K562 (cell line): ENCODE data around the gene EFNA2. TPM values are rescaled to one million over a fixed set of nuclear protein-coding genes. Genes with fewer than 3 reads are reported as not detected.

ENCODE experiments used
- ARID4B ChIP-seq: sonication (generic); formaldehyde crosslinking; IDR thresholded peaks from 2 replicates; pipeline ENCODE4 v1.8.0; 2022; ENCODE audit warnings: mild to moderate bottlenecking, missing genetic modification reagents
- CBFB ChIP-seq: sonication (generic); formaldehyde crosslinking; IDR thresholded peaks from 2 replicates; pipeline ENCODE4 v1.4.0; 2020; ENCODE audit warnings: mild to moderate bottlenecking, missing genetic modification reagents
- EHMT2 ChIP-seq: fragments of 450-650 bp; IDR thresholded peaks from 2 replicates; pipeline ENCODE4 v1.6.1; 2018; ENCODE audit warnings: antibody characterized with exemption
- IRF2 ChIP-seq: sonication (generic); formaldehyde crosslinking; IDR thresholded peaks from 2 replicates; pipeline ENCODE4 v1.8.1; 2022; ENCODE audit warnings: mild to moderate bottlenecking, missing genetic modification reagents
- MTA3 ChIP-seq: fragments of 450-650 bp; formaldehyde crosslinking; IDR thresholded peaks from 2 replicates; pipeline ENCODE4 v1.6.1; 2017; ENCODE audit warnings: mild to moderate bottlenecking, borderline replicate concordance
- SMARCA4 ChIP-seq: fragments of 450-650 bp; IDR thresholded peaks from 2 replicates; pipeline ENCODE4 v1.6.1; 2016
- YY1 ChIP-seq, 3 experiments: IDR thresholded peaks; 2 replicates each; pipeline ENCODE4 v1.6.1; 2011; ENCODE audit warnings: low read length in 2 of 3, mild to moderate bottlenecking in 2 of 3, moderate library complexity in 2 of 3, borderline replicate concordance in 1 of 3, control low read depth in 1 of 3, low read depth in 1 of 3; ENCODE audit not compliant: insufficient read depth in 3 of 3, insufficient replicate concordance in 2 of 3, control insufficient read depth in 1 of 3, insufficient read length in 1 of 3; ENCODE audit errors: extremely low read depth in 1 of 3
- ZBTB1 ChIP-seq: sonication (generic); formaldehyde crosslinking; IDR thresholded peaks from 2 replicates; pipeline ENCODE4 v1.8.1; 2023; ENCODE audit warnings: missing genetic modification reagents, low read depth, mild to moderate bottlenecking, borderline replicate concordance
- ZNF449 ChIP-seq: fragments of 250-450 bp; sonication (Bioruptor Pico); IDR thresholded peaks from 2 replicates; pipeline ENCODE4 v1.8.0; 2022; ENCODE audit warnings: moderate library complexity, mild to moderate bottlenecking, inconsistent platforms
- polyA plus RNA-seq, 8 experiments: library from polyadenylated mRNA; depleted of rRNA in 4 of 8; stranded (reverse) in 5 of 8; unstranded in 3 of 8; fragments of >200 nt; fragmentation: Nextera tagmentation in 2 of 8; fragmentation: Illumina TruSeq in 1 of 8; extraction: Ambion mirVana in 2 of 8; extraction: Trizol in 1 of 8; gene quantifications; 2 replicates each; pipeline versions ENCODE4 v1.2.1 to v1.2.3, GENCODE V29; 2011 to 2014; ENCODE audit warnings: inconsistent platforms in 1 of 8, missing spikeins in 1 of 8
- total RNA-seq, 7 experiments: library from RNA; depleted of rRNA in 6 of 7; stranded (reverse); fragments of >200 nt in 6 of 7; fragmentation: Illumina TruSeq in 2 of 7; extraction: Trizol in 2 of 7; gene quantifications; 2 replicates each; pipeline versions ENCODE4 v1.2.1 to v1.2.3, GENCODE V29; 2011 to 2021; ENCODE audit warnings: low replicate concordance in 1 of 7
- TF ChIP-seq, protein P1 (sequence below): fragments of 450-650 bp; IDR thresholded peaks from 2 replicates; pipeline ENCODE4 v1.6.1; 2016; ENCODE audit warnings: low read depth
- TF ChIP-seq, protein P2 (sequence below): fragments of 250-450 bp; sonication (Bioruptor Pico); IDR thresholded peaks from 2 replicates; pipeline ENCODE4 v1.4.0; 2020; ENCODE audit warnings: mild to moderate bottlenecking

Gene EFNA2
- total and polyA plus RNA-seq, 9 of the 15 experiments (the other 6 are each of a cell fraction or from before 2014, with no cell fraction given) = 0.11 to 0.44 (median 0.15) TPM; not detected in 6

DNA sequence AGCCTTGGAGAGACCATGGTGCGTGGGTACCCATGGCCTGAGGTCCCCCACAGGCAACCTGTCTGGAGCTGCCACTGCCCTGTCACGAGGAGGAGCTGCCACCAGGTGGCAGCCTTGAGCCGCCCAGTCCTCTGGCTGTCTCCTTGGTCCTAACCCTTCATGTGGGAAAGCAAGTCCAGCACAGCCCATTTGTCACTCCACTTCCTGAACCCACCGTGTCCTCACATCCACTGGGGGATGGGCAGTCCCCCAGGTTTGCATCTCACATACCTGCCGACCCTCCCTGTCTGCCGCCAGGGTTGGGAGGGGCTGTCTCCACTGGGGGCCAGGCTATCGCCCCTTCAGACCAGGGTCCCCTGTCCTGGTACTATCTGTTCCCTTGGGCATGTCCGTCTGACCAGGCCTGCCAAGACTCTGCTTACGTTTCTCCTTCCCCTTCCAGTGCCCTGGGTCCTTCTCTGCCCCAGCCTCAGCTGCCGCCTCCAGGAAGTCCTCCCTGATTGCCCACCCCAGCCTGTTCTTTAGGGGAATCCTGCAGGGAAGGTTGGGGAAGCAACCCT, 5.8 kb upstream of the EFNA2 start (continued):
- TF ChIP-seq, protein P1, sequence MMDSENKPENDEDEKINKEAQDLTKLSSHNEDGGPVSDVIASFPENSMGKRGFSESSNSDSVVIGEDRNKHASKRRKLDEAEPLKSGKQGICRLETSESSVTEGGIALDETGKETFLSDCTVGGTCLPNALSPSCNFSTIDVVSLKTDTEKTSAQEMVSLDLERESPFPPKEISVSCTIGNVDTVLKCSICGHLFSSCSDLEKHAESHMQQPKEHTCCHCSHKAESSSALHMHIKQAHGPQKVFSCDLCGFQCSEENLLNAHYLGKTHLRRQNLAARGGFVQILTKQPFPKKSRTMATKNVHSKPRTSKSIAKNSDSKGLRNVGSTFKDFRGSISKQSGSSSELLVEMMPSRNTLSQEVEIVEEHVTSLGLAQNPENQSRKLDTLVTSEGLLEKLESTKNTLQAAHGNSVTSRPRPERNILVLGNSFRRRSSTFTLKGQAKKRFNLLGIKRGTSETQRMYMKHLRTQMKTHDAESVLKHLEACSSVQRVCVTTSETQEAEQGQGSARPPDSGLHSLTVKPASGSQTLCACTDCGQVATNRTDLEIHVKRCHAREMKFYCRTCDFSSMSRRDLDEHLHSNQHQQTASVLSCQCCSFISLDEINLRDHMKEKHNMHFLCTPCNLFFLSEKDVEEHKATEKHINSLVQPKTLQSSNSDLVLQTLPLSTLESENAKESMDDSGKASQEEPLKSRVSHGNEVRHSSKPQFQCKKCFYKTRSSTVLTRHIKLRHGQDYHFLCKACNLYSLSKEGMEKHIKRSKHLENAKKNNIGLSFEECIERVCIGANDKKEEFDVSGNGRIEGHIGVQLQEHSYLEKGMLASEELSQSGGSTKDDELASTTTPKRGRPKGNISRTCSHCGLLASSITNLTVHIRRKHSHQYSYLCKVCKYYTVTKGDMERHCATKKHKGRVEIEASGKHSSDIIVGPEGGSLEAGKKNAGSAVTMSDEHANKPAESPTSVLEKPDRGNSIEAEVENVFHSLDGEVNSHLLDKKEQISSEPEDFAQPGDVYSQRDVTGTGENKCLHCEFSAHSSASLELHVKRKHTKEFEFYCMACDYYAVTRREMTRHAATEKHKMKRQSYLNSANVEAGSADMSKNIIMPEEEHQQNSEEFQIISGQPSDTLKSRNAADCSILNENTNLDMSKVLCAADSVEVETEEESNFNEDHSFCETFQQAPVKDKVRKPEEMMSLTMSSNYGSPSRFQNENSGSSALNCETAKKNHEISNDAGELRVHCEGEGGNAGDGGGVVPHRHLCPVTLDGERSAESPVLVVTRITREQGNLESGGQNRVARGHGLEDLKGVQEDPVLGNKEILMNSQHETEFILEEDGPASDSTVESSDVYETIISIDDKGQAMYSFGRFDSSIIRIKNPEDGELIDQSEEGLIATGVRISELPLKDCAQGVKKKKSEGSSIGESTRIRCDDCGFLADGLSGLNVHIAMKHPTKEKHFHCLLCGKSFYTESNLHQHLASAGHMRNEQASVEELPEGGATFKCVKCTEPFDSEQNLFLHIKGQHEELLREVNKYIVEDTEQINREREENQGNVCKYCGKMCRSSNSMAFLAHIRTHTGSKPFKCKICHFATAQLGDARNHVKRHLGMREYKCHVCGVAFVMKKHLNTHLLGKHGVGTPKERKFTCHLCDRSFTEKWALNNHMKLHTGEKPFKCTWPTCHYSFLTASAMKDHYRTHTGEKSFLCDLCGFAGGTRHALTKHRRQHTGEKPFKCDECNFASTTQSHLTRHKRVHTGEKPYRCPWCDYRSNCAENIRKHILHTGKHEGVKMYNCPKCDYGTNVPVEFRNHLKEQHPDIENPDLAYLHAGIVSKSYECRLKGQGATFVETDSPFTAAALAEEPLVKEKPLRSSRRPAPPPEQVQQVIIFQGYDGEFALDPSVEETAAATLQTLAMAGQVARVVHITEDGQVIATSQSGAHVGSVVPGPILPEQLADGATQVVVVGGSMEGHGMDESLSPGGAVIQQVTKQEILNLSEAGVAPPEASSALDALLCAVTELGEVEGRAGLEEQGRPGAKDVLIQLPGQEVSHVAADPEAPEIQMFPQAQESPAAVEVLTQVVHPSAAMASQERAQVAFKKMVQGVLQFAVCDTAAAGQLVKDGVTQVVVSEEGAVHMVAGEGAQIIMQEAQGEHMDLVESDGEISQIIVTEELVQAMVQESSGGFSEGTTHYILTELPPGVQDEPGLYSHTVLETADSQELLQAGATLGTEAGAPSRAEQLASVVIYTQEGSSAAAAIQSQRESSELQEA = no peak
- TF ChIP-seq CBFB (CRISPR knock-in tag) = no peak
- TF ChIP-seq ZBTB1 = no peak
- TF ChIP-seq YY1 (IDR thresholded peaks at IDR 0.05; ENCODE audit: borderline replicate concordance in 1 of 3, control insufficient read depth in 1 of 3, extremely low read depth in 1 of 3, insufficient read depth in 3 of 3, insufficient read length in 1 of 3, insufficient replicate concordance in 2 of 3, low read depth in 1 of 3, low read length in 2 of 3) = peak in 1 of 3 experiments; percentile 52
- TF ChIP-seq EHMT2 = no peak
- TF ChIP-seq IRF2 (CRISPR knock-in tag) = no peak
- no peak for TF ChIP-seq ZNF449
- TF ChIP-seq, protein P2, sequence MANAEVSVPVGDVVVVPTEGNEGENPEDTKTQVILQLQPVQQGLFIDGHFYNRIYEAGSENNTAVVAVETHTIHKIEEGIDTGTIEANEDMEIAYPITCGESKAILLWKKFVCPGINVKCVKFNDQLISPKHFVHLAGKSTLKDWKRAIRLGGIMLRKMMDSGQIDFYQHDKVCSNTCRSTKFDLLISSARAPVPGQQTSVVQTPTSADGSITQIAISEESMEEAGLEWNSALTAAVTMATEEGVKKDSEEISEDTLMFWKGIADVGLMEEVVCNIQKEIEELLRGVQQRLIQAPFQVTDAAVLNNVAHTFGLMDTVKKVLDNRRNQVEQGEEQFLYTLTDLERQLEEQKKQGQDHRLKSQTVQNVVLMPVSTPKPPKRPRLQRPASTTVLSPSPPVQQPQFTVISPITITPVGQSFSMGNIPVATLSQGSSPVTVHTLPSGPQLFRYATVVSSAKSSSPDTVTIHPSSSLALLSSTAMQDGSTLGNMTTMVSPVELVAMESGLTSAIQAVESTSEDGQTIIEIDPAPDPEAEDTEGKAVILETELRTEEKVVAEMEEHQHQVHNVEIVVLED = no peak
- peak; percentile 78 for TF ChIP-seq ARID4B (CRISPR knock-in tag)
- no peak for TF ChIP-seq SMARCA4
- peak; percentile 70 for TF ChIP-seq MTA3
